GM12878 (cell line): ENCODE results near the gene CLIP2. TPM values are rescaled to one million over a fixed set of nuclear protein-coding genes. Genes with fewer than 3 reads are reported as not detected.

ENCODE experiments used
- BCL11A ChIP-seq: IDR thresholded peaks from 2 replicates; pipeline ENCODE4 v1.6.1; 2011; ENCODE audit warnings: low read depth, low read length
- EGR1 ChIP-seq, 2 experiments: IDR thresholded peaks; 1 replicate in 1 of 2; 2 replicates in 1 of 2; pipeline ENCODE4 v1.6.1; 2011 to 2012; ENCODE audit warnings: low read depth in 2 of 2, low read length in 2 of 2, borderline replicate concordance in 1 of 2, mild to moderate bottlenecking in 1 of 2, moderate library complexity in 1 of 2
- HDAC2 ChIP-seq: fragments of 200-600 bp; sonication (generic); IDR thresholded peaks from 2 replicates; pipeline ENCODE4 v1.6.1; 2017
- IKZF2 ChIP-seq, 2 experiments: fragments of 450-650 bp; IDR thresholded peaks; 2 replicates each; pipeline ENCODE4 v1.6.1; 2017; ENCODE audit warnings: mild to moderate bottlenecking in 2 of 2, moderate library complexity in 2 of 2
- IRF4 ChIP-seq: IDR thresholded peaks from 2 replicates; pipeline ENCODE4 v1.6.1; 2011; ENCODE audit warnings: low read depth, low read length
- KDM1A ChIP-seq: fragments of 200-600 bp; sonication (generic); IDR thresholded peaks from 2 replicates; pipeline ENCODE4 v1.6.1; 2016; ENCODE audit warnings: borderline replicate concordance
- MEF2A ChIP-seq: IDR thresholded peaks from 2 replicates; pipeline ENCODE4 v1.6.1; 2011; ENCODE audit warnings: low read depth, mild to moderate bottlenecking, low read length, moderate library complexity; ENCODE audit not compliant: insufficient read depth
- MEF2B ChIP-seq: fragments of 450-650 bp; IDR thresholded peaks from 2 replicates; pipeline ENCODE4 v1.6.1; 2018; ENCODE audit warnings: mild to moderate bottlenecking, moderate library complexity; ENCODE audit not compliant: partially characterized antibody, poor library complexity, severe bottlenecking
- MTA2 ChIP-seq: fragments of 450-650 bp; IDR thresholded peaks from 2 replicates; pipeline ENCODE4 v1.6.1; 2016; ENCODE audit warnings: low read depth, mild to moderate bottlenecking, moderate library complexity
- NFYB ChIP-seq: IDR thresholded peaks from 2 replicates; pipeline ENCODE4 v1.6.1; 2011; ENCODE audit warnings: low read depth, mild to moderate bottlenecking, low read length, improper control_type of control experiment, moderate library complexity; ENCODE audit not compliant: insufficient read depth
- PAX8 ChIP-seq: fragments of 450-650 bp; IDR thresholded peaks from 2 replicates; pipeline ENCODE4 v1.6.1; 2017; ENCODE audit warnings: mild to moderate bottlenecking, moderate library complexity
- SMAD5 ChIP-seq: IDR thresholded peaks from 2 replicates; pipeline ENCODE4 v1.6.1; 2016; ENCODE audit warnings: antibody characterized with exemption, low read depth
- TBL1XR1 ChIP-seq: IDR thresholded peaks from 2 replicates; pipeline ENCODE4 v1.6.1; 2012; ENCODE audit warnings: low read depth, low read length, improper control_type of control experiment
- ZNF24 ChIP-seq: fragments of 450-650 bp; IDR thresholded peaks from 2 replicates; pipeline ENCODE4 v1.6.1; 2017; ENCODE audit warnings: antibody characterized with exemption, mild to moderate bottlenecking
- polyA plus RNA-seq, 11 experiments: library from polyadenylated mRNA; depleted of rRNA in 4 of 11; unstranded in 6 of 11; stranded (reverse) in 5 of 11; fragments of >200 nt; fragmentation: Nextera tagmentation in 4 of 11; fragmentation: Illumina TruSeq in 1 of 11; extraction: Ambion mirVana in 4 of 11; extraction: Trizol in 1 of 11; gene quantifications; 1 replicate in 1 of 11; 2 replicates in 10 of 11; pipeline versions ENCODE4 v1.2.1 to v1.2.3, GENCODE V29; 2011 to 2016; ENCODE audit warnings: inconsistent platforms in 2 of 11, missing spikeins in 2 of 11, low read depth in 1 of 11
- total RNA-seq, 4 experiments: library from RNA; depleted of rRNA in 3 of 4; stranded (reverse); fragments of >200 nt in 3 of 4; fragmentation: Illumina TruSeq in 1 of 4; extraction: Trizol in 1 of 4; gene quantifications; 2 replicates each; pipeline versions ENCODE4 v1.2.1 to v1.2.3, GENCODE V29; 2013 to 2021
- TF ChIP-seq, protein P1 (sequence below): fragments of 450-650 bp; IDR thresholded peaks from 2 replicates; pipeline ENCODE4 v1.6.1; 2017; ENCODE audit warnings: mild to moderate bottlenecking
- TF ChIP-seq, protein P2 (sequence below): fragments of 450-650 bp; IDR thresholded peaks from 2 replicates; pipeline ENCODE4 v1.6.1; 2017; ENCODE audit warnings: mild to moderate bottlenecking, moderate library complexity
- TF ChIP-seq, protein P3 (sequence below): fragments of 450-650 bp; formaldehyde crosslinking; IDR thresholded peaks from 2 replicates; pipeline ENCODE4 v1.5.0; 2022; ENCODE audit warnings: mild to moderate bottlenecking, missing genetic modification characterization
- TF ChIP-seq, protein P4 (sequence below): IDR thresholded peaks from 2 replicates; pipeline ENCODE4 v1.6.1; 2011; ENCODE audit warnings: low read depth, mild to moderate bottlenecking, low read length, moderate library complexity, borderline replicate concordance; ENCODE audit errors: extremely low read depth

CLIP2 gene
- total and polyA plus RNA-seq, 10 of the 15 experiments (the other 5 are each of a cell fraction or from before 2014, with no cell fraction given), result 0.26 to 56.3 (median 21.0) TPM

DNA sequence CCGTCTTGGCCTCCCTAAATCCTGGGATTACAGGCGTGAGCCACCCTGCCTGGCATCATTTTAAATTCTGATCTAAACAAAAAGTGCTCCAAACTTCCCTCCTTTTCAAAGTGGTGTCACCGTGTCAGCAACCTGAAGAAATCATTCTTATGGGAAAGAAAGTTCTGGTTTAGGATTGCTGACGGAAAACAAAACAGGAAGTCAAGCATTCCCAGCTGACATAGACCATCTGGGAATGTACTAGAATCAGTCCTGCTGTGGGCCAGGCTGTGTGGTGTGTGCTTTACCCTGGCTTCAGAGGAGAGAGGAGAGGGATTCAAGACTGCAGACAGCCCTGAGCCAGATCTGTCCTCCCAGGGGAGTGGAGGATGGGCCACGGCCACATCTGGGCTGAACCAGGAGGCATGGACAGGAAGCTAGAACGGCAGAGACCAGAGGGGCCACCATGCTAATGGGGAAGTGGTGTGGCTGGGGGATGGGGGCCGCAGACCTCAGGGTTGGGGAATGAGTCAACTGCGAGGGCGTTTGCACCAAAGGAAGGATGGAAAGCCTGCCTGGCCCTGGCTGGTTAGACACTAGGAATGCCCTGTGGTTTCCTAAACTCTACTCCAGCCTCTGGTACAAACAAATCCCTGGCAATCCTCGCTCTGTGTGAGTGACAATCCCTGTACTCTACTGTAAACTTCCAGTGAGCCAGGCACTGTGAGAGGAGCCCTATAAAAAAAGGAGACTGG is 16.7 kb upstream of the CLIP2 start (continued):
- TF ChIP-seq, protein P1, sequence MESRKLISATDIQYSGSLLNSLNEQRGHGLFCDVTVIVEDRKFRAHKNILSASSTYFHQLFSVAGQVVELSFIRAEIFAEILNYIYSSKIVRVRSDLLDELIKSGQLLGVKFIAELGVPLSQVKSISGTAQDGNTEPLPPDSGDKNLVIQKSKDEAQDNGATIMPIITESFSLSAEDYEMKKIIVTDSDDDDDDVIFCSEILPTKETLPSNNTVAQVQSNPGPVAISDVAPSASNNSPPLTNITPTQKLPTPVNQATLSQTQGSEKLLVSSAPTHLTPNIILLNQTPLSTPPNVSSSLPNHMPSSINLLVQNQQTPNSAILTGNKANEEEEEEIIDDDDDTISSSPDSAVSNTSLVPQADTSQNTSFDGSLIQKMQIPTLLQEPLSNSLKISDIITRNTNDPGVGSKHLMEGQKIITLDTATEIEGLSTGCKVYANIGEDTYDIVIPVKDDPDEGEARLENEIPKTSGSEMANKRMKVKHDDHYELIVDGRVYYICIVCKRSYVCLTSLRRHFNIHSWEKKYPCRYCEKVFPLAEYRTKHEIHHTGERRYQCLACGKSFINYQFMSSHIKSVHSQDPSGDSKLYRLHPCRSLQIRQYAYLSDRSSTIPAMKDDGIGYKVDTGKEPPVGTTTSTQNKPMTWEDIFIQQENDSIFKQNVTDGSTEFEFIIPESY, result no peak
- TF ChIP-seq MEF2A, result peak; percentile 94
- peak; percentile 99 for TF ChIP-seq MEF2B
- TF ChIP-seq KDM1A, result no peak
- TF ChIP-seq HDAC2, result no peak
- peak; percentile 100 for TF ChIP-seq BCL11A
- peak; percentile 96 for TF ChIP-seq MTA2
- no peak for TF ChIP-seq NFYB
- peak; percentile 67 for TF ChIP-seq ZNF24
- TF ChIP-seq, protein P2, sequence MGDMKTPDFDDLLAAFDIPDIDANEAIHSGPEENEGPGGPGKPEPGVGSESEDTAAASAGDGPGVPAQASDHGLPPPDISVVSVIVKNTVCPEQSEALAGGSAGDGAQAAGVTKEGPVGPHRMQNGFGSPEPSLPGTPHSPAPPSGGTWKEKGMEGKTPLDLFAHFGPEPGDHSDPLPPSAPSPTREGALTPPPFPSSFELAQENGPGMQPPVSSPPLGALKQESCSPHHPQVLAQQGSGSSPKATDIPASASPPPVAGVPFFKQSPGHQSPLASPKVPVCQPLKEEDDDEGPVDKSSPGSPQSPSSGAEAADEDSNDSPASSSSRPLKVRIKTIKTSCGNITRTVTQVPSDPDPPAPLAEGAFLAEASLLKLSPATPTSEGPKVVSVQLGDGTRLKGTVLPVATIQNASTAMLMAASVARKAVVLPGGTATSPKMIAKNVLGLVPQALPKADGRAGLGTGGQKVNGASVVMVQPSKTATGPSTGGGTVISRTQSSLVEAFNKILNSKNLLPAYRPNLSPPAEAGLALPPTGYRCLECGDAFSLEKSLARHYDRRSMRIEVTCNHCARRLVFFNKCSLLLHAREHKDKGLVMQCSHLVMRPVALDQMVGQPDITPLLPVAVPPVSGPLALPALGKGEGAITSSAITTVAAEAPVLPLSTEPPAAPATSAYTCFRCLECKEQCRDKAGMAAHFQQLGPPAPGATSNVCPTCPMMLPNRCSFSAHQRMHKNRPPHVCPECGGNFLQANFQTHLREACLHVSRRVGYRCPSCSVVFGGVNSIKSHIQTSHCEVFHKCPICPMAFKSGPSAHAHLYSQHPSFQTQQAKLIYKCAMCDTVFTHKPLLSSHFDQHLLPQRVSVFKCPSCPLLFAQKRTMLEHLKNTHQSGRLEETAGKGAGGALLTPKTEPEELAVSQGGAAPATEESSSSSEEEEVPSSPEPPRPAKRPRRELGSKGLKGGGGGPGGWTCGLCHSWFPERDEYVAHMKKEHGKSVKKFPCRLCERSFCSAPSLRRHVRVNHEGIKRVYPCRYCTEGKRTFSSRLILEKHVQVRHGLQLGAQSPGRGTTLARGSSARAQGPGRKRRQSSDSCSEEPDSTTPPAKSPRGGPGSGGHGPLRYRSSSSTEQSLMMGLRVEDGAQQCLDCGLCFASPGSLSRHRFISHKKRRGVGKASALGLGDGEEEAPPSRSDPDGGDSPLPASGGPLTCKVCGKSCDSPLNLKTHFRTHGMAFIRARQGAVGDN, result peak; percentile 73
- no peak for TF ChIP-seq PAX8
- TF ChIP-seq, protein P3, sequence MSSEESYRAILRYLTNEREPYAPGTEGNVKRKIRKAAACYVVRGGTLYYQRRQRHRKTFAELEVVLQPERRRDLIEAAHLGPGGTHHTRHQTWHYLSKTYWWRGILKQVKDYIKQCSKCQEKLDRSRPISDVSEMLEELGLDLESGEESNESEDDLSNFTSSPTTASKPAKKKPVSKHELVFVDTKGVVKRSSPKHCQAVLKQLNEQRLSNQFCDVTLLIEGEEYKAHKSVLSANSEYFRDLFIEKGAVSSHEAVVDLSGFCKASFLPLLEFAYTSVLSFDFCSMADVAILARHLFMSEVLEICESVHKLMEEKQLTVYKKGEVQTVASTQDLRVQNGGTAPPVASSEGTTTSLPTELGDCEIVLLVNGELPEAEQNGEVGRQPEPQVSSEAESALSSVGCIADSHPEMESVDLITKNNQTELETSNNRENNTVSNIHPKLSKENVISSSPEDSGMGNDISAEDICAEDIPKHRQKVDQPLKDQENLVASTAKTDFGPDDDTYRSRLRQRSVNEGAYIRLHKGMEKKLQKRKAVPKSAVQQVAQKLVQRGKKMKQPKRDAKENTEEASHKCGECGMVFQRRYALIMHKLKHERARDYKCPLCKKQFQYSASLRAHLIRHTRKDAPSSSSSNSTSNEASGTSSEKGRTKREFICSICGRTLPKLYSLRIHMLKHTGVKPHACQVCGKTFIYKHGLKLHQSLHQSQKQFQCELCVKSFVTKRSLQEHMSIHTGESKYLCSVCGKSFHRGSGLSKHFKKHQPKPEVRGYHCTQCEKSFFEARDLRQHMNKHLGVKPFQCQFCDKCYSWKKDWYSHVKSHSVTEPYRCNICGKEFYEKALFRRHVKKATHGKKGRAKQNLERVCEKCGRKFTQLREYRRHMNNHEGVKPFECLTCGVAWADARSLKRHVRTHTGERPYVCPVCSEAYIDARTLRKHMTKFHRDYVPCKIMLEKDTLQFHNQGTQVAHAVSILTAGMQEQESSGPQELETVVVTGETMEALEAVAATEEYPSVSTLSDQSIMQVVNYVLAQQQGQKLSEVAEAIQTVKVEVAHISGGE (CRISPR knock-in tag), result no peak
- TF ChIP-seq IKZF2 (IDR thresholded peaks at IDR 0.05), result peak; percentile 100
- TF ChIP-seq, protein P4, sequence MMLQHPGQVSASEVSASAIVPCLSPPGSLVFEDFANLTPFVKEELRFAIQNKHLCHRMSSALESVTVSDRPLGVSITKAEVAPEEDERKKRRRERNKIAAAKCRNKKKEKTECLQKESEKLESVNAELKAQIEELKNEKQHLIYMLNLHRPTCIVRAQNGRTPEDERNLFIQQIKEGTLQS, result no peak
- peak; percentile 68; the same call in 1 of the 2 replicates for TF ChIP-seq SMAD5
- peak; percentile 97 for TF ChIP-seq TBL1XR1
- TF ChIP-seq EGR1 (IDR thresholded peaks at IDR 0.05; ENCODE audit: borderline replicate concordance in 1 of 2, low read depth in 2 of 2, low read length in 2 of 2), result peak; percentile 38 to 99
- peak; percentile 100 for TF ChIP-seq IRF4
